NT2/D1 (cell line): ENCODE data around the gene HSPA4.
"Not testable (repeated sequence)": the region's sequence is repeated elsewhere in the genome, so short reads cannot be mapped to it uniquely, and the experiment has no call there.

Experiments
- YY1 ChIP-seq: IDR thresholded peaks from 2 replicates; pipeline ENCODE4 v1.6.1; 2011; ENCODE audit not compliant: insufficient read length, insufficient read depth
- ZNF274 ChIP-seq: IDR thresholded peaks from 2 replicates; pipeline ENCODE4 v1.6.1; 2011; ENCODE audit warnings: mild to moderate bottlenecking, low read depth, low read length

DNA sequence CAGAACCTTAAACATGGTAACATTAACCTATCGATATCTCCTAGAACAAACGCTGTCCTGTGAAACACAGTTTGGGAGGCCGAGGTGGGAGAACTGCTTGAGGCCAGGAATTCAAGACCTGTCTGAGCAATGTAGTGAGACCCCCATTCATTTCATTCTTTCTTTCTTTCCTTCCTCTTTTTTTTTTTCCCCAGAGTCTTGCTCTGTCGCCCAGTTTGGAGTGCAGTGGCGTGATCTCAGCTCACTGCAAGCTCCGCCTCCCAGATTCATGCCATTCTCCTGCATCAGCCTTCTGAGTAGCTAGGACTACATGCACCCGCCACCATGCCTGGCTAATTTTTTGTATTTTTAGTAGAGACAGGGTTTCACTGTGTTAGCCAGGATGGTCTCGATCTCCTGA, 5.3 kb upstream of the HSPA4 start:
- TF ChIP-seq YY1, ZNF274: not testable (repeated sequence)
